OCI-LY1 (cell line): ENCODE data around the gene FRA10AC1.

Experiments
- H2AFZ ChIP-seq: fragments of 200-600 bp; sonication (generic), shearing (Covaris generic); 2 replicates; pipeline ENCODE4 v1.6.0; 2014; ENCODE audit warnings: antibody characterized with exemption, mild to moderate bottlenecking, low read length
- H3F3A ChIP-seq: fragments of 200-600 bp; sonication (generic), shearing (Covaris generic); 2 replicates; pipeline ENCODE4 v1.6.0; 2014; ENCODE audit warnings: mild to moderate bottlenecking, antibody characterized with exemption, low read length, moderate library complexity; ENCODE audit not compliant: insufficient read depth
- H3K27ac ChIP-seq: fragments of 200-600 bp; sonication (generic); 2 replicates; pipeline ENCODE4 v1.5.1; 2014; ENCODE audit warnings: low read length, mixed run types, mild to moderate bottlenecking, low read depth; ENCODE audit not compliant: poor library complexity, severe bottlenecking
- H3K27me3 ChIP-seq: fragments of 200-600 bp; sonication (generic); 2 replicates; pipeline ENCODE4 v1.6.0; 2014; ENCODE audit warnings: antibody characterized with exemption, mild to moderate bottlenecking, low read length, moderate library complexity; ENCODE audit not compliant: insufficient read depth
- H3K36me3 ChIP-seq: fragments of 200-600 bp; sonication (generic); 2 replicates; pipeline ENCODE4 v1.6.1; 2014; ENCODE audit warnings: mild to moderate bottlenecking, antibody characterized with exemption, low read length, moderate library complexity, mixed read lengths; ENCODE audit not compliant: insufficient read depth
- H3K4me1 ChIP-seq: fragments of 200-600 bp; sonication (generic); 2 replicates; pipeline ENCODE4 v1.5.1; 2014; ENCODE audit warnings: mild to moderate bottlenecking, low read length, moderate library complexity; ENCODE audit not compliant: insufficient read depth, severe bottlenecking
- H3K4me2 ChIP-seq: fragments of 200-600 bp; sonication (generic), shearing (Covaris generic); 2 replicates; pipeline ENCODE4 v1.6.1; 2014; ENCODE audit warnings: low read length
- H3K4me3 ChIP-seq: fragments of 200-600 bp; sonication (generic); 2 replicates; pipeline ENCODE4 v1.5.1; 2014; ENCODE audit warnings: low read length, low read depth, mild to moderate bottlenecking, mixed read lengths; ENCODE audit not compliant: poor library complexity, severe bottlenecking
- H3K79me2 ChIP-seq: fragments of 200-600 bp; shearing (Covaris generic); 2 replicates; pipeline ENCODE4 v1.6.1; 2016; ENCODE audit warnings: mixed run types, low read length, mixed read lengths; ENCODE audit not compliant: insufficient read depth
- H3K9ac ChIP-seq: fragments of 200-600 bp; sonication (generic), shearing (Covaris generic); 2 replicates; pipeline ENCODE4 v1.6.1; 2014; ENCODE audit warnings: mild to moderate bottlenecking, low read length, mixed read lengths
- H3K9me2 ChIP-seq: fragments of 200-600 bp; sonication (generic), shearing (Covaris generic); 2 replicates; pipeline ENCODE4 v1.6.1; 2014; ENCODE audit warnings: low read depth, mild to moderate bottlenecking, low read length, mixed read lengths
- H3K9me3 ChIP-seq: fragments of 200-600 bp; shearing (Covaris generic); 2 replicates; pipeline ENCODE4 v1.6.1; 2014; ENCODE audit warnings: low read length, mixed read lengths
- H4K20me1 ChIP-seq: fragments of 200-600 bp; sonication (generic), shearing (Covaris generic); 2 replicates; pipeline ENCODE4 v1.6.0; 2016; ENCODE audit warnings: mild to moderate bottlenecking, low read length; ENCODE audit not compliant: insufficient read depth
- EZH2 ChIP-seq: fragments of 200-600 bp; sonication (generic), shearing (Covaris generic); IDR thresholded peaks from 2 replicates; pipeline ENCODE4 v1.8.0; 2017; ENCODE audit warnings: borderline replicate concordance, mixed run types, mild to moderate bottlenecking, antibody characterized with exemption, low read length, moderate library complexity, mixed read lengths
- TF ChIP-seq, protein P1 (sequence below): fragments of 200-600 bp; sonication (generic), shearing (Covaris generic); IDR thresholded peaks from 2 replicates; pipeline ENCODE4 v1.5.1; 2017; ENCODE audit warnings: mild to moderate bottlenecking, antibody characterized with exemption, low read length, moderate library complexity, mixed read lengths

FRA10AC1 gene

DNA sequence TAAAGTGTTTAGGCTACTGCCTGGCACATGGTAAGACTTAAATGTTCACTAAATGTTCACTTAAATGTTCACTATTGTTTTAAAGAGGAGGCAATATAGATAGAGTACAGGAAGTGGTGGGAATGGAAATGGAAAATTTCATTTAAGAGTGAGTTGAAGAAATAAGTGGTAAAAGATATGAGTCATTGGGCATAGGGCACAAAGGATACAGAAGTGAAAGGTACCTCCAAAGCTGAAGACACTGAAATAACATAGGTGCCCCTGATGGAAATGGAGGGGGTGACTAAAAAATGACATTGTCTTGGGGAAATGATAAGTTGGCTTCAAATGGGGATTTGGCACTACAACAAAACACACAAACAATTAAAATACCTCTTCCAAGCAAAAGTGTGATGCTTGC, 5.2 kb upstream of the FRA10AC1 start:
- Histone ChIP-seq H3K9me2 (no peaks in the 10 kb centered on the region), H3K27me3 (no peaks in the 10 kb centered on the region), H3K27ac (no peak overlapping the region), H4K20me1 (no peaks in the 10 kb centered on the region), H3K9me3 (no peaks in the 10 kb centered on the region), H3F3A (no peaks in the 10 kb centered on the region), H3K4me1 (peaks cover 6% of the 10 kb centered on the region), H3K79me2 (no peaks in the 10 kb centered on the region), H3K36me3 (no peaks in the 10 kb centered on the region), H2AFZ (no peak overlapping the region), H3K4me3 (no peak overlapping the region), H3K4me2 (no peak overlapping the region), H3K9ac (no peak overlapping the region)
- no peak for TF ChIP-seq EZH2
- TF ChIP-seq, protein P1, sequence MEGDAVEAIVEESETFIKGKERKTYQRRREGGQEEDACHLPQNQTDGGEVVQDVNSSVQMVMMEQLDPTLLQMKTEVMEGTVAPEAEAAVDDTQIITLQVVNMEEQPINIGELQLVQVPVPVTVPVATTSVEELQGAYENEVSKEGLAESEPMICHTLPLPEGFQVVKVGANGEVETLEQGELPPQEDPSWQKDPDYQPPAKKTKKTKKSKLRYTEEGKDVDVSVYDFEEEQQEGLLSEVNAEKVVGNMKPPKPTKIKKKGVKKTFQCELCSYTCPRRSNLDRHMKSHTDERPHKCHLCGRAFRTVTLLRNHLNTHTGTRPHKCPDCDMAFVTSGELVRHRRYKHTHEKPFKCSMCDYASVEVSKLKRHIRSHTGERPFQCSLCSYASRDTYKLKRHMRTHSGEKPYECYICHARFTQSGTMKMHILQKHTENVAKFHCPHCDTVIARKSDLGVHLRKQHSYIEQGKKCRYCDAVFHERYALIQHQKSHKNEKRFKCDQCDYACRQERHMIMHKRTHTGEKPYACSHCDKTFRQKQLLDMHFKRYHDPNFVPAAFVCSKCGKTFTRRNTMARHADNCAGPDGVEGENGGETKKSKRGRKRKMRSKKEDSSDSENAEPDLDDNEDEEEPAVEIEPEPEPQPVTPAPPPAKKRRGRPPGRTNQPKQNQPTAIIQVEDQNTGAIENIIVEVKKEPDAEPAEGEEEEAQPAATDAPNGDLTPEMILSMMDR: no peak

DNA sequence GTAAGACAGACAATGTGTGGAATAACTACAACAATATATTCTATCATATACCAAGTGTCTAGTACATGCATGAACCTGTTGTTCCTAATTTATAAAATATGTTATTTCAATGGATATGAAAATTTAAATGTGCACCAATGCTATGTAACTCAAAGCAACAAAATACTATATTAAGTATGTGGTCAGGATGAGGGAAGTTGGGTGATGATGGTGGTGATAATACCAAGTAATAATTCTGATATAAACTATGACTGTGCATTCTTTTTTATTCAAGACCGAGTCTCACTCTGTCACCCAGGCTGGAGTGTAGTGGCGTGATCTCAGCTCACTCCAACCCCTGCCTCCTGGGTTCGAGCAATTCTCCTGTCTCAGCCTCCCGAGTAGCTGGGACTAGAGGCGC, 2.1 kb upstream of the FRA10AC1 start:
- H3K4me3 ChIP-seq: no peak overlapping the region
- no peaks in the 10 kb centered on the region for H3K27me3 ChIP-seq
- H3K79me2 ChIP-seq: no peaks in the 10 kb centered on the region
- H3K9me2 ChIP-seq: no peaks in the 10 kb centered on the region
- no peak overlapping the region for H3K4me2 ChIP-seq
- no peak for TF ChIP-seq EZH2
- TF ChIP-seq, protein P1: no peak
- no peaks in the 10 kb centered on the region for H4K20me1 ChIP-seq
- no peaks in the 10 kb centered on the region for H3K9me3 ChIP-seq
- H3K9ac ChIP-seq: no peak overlapping the region
- H3K27ac ChIP-seq: no peak overlapping the region
- no peaks in the 10 kb centered on the region for H3F3A ChIP-seq
- no peak overlapping the region for H2AFZ ChIP-seq
- peaks cover 15% of the 10 kb centered on the region for H3K4me1 ChIP-seq
- H3K36me3 ChIP-seq: no peaks in the 10 kb centered on the region

DNA sequence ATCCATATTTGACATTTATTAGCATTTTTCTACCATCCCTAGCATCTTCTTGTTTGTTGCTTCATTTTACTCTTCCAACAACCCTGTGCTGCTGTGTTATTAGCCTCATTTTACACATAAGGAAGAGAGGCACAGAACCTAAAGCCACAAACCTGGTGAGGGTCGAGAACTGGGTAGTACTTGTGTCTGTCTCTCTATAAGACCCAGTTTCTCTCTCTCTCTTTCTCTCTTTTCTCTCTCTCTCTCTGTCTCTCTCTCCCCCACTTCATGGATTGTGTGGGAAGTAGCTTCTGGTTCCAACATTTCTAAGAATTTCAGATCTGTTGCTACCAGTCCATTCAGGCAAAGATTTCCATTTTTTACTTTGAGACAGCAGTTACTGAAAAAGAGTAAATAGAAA, 1.4 kb upstream of the FRA10AC1 start:
- Histone ChIP-seq H3F3A (no peaks in the 10 kb centered on the region), H3K79me2 (no peaks in the 10 kb centered on the region), H4K20me1 (no peaks in the 10 kb centered on the region), H3K4me1 (peaks cover 15% of the 10 kb centered on the region), H3K27ac (no peak overlapping the region), H3K27me3 (no peaks in the 10 kb centered on the region), H3K9me3 (no peaks in the 10 kb centered on the region), H3K4me2 (no peak overlapping the region), H2AFZ (no peak overlapping the region; the same call in 1 of the 2 replicates), H3K9me2 (no peaks in the 10 kb centered on the region), H3K36me3 (0 out of 2 replicates have a peak, but pooled peaks cover 1% of the 10 kb centered on the region), H3K9ac (no peak overlapping the region), H3K4me3 (no peak overlapping the region)
- no peak for TF ChIP-seq EZH2
- TF ChIP-seq, protein P1: no peak
